Measurements from ENCODE around the gene STX8. TPM values are rescaled to one million over a fixed set of nuclear protein-coding genes. Genes with fewer than 3 reads are reported as not detected.

Gene STX8
- polyA plus RNA-seq, 1 experiment = 103 TPM

- ChIA-PET POLR2A (no interaction called here), CTCF (interaction anchor here (0.5 kb wide), 1 partner anchor 398 kb away, joined by 4 read pairs; no protein-coding TSS in a partner anchor)
- Histone ChIP-seq H3K9me3 (ENCODE audit: control insufficient read depth, insufficient read depth, low read length) (peaks cover 3% of the 10 kb centered on the region), H3K27me3 (ENCODE audit: control insufficient read depth, insufficient read depth, low read length) (no peaks in the 10 kb centered on the region), H3K4me3 (ENCODE audit: low read depth, low read length) (no peak overlapping the region), H3K27ac (ENCODE audit: low read depth, low read length) (no peak overlapping the region)
- no peak for DNase-seq (ENCODE audit: low read depth, low spot score)
- no peak for TF ChIP-seq CTCF (IDR thresholded peaks at IDR 0.05; ENCODE audit: low read depth, low read length)
Measured at GRCh38 chr17:9330611-9331271, 244.9 kb downstream of the STX8 start.

- no peak for DNase-seq (ENCODE audit: low read depth, low spot score)
Measured at GRCh38 chr17:9330141-9330540, 245.5 kb downstream of the STX8 start.

GRCh38 chr17:9329251-9329921, 246.2 kb downstream of the STX8 start:
- no peaks in the 10 kb centered on the region; the same call in 1 of the 2 replicates for H3K9me3 ChIP-seq (ENCODE audit: control insufficient read depth, insufficient read depth, low read length)
- no peak overlapping the region for H3K4me3 ChIP-seq (ENCODE audit: low read depth, low read length)
- H3K27me3 ChIP-seq (ENCODE audit: control insufficient read depth, insufficient read depth, low read length) = no peaks in the 10 kb centered on the region
- CTCF ChIA-PET = interaction anchor here (0.5 kb wide), 1 partner anchor 23 kb away, joined by 4 read pairs; no protein-coding TSS in a partner anchor
- POLR2A ChIA-PET = no interaction called here
- H3K27ac ChIP-seq (ENCODE audit: low read depth, low read length) = no peak overlapping the region
- no peak for TF ChIP-seq CTCF (IDR thresholded peaks at IDR 0.05; ENCODE audit: low read depth, low read length)
- no peak for DNase-seq (ENCODE audit: low read depth, low spot score)

More at GRCh38 chr17:9330141-9330540, 245.5 kb downstream of the STX8 start:
- Histone ChIP-seq H3K27ac (ENCODE audit: low read depth, low read length) (no peak overlapping the region), H3K27me3 (ENCODE audit: control insufficient read depth, insufficient read depth, low read length) (no peaks in the 10 kb centered on the region), H3K4me3 (ENCODE audit: low read depth, low read length) (no peak overlapping the region), H3K9me3 (ENCODE audit: control insufficient read depth, insufficient read depth, low read length) (peaks cover 3% of the 10 kb centered on the region)
- no peak for TF ChIP-seq CTCF (IDR thresholded peaks at IDR 0.05; ENCODE audit: low read depth, low read length)
- ChIA-PET CTCF (interaction anchor here (0.5 kb wide), 1 partner anchor 24 kb away, joined by 4 read pairs; no protein-coding TSS in a partner anchor), POLR2A (no interaction called here)

- no peaks in the 10 kb centered on the region; the same call in 1 of the 2 replicates for H3K9me3 ChIP-seq (ENCODE audit: control insufficient read depth, insufficient read depth, low read length)
- CTCF ChIA-PET = interaction anchor here (0.5 to 1.0 kb wide), 3 partner anchors 11 to 1294 kb away, joined by 3 read pairs; no protein-coding TSS in a partner anchor
- H3K4me3 ChIP-seq (ENCODE audit: low read depth, low read length) = no peak overlapping the region
- POLR2A ChIA-PET = no interaction called here
- no peaks in the 10 kb centered on the region for H3K27me3 ChIP-seq (ENCODE audit: control insufficient read depth, insufficient read depth, low read length)
- no peak overlapping the region for H3K27ac ChIP-seq (ENCODE audit: low read depth, low read length)
- DNase-seq (ENCODE audit: low read depth, low spot score) = no peak
- no peak; the same call in 1 of the 2 replicates for TF ChIP-seq CTCF (IDR thresholded peaks at IDR 0.05; ENCODE audit: low read depth, low read length)
Measured at GRCh38 chr17:9324864-9325263, 250.8 kb downstream of the STX8 start.

- no peak for DNase-seq (ENCODE audit: low read depth, low spot score)
- Histone ChIP-seq H3K27ac (ENCODE audit: low read depth, low read length) (no peak overlapping the region), H3K4me3 (ENCODE audit: low read depth, low read length) (no peak overlapping the region), H3K27me3 (ENCODE audit: control insufficient read depth, insufficient read depth, low read length) (no peaks in the 10 kb centered on the region), H3K9me3 (ENCODE audit: control insufficient read depth, insufficient read depth, low read length) (no peaks in the 10 kb centered on the region; the same call in 1 of the 2 replicates)
- POLR2A ChIA-PET = no interaction called here
- peak; percentile 23 for TF ChIP-seq CTCF (IDR thresholded peaks at IDR 0.05; ENCODE audit: low read depth, low read length)
- CTCF ChIA-PET = interaction anchor here (1.3 kb wide), 1 partner anchor 29 kb away, joined by 3 read pairs; no protein-coding TSS in a partner anchor
Measured at GRCh38 chr17:9322326-9322725, 253.3 kb downstream of the STX8 start.
